Measurements from ENCODE around the gene KATNB1. TPM values are rescaled to one million over a fixed set of nuclear protein-coding genes. Genes with fewer than 3 reads are reported as not detected.
"Not testable (repeated sequence)": the region's sequence is repeated elsewhere in the genome, so short reads cannot be mapped to it uniquely, and the experiment has no call there.

Gene KATNB1
- total RNA-seq, 2 experiments from 2014 or later = 21.0 to 22.3 TPM

- POLR2A ChIA-PET = no interaction called here
These were observed 23.6 kb upstream of the KATNB1 start for GRCh38 chr16:57711993-57712392.

GRCh38 chr16:57712569-57712968 is 23.0 kb upstream of the KATNB1 start:
- POLR2A ChIA-PET; H3K9me3 Mint-ChIP-seq; H3K9me3 ChIP-seq (ENCODE audit: control insufficient read depth in 1 of 2, insufficient read depth in 1 of 2, low read length in 2 of 2); CTCF ChIA-PET; H3K4me1 Mint-ChIP-seq (ENCODE audit: low read depth); H3K27ac ChIP-seq (ENCODE audit: low read depth in 1 of 2, low read length in 2 of 2); H3K4me3 Mint-ChIP-seq; DNase-seq; H3K27me3 Mint-ChIP-seq; intact Hi-C loops (cut with DNase I, micrococcal nuclease); H3K27ac Mint-ChIP-seq; ATAC-seq (ENCODE audit: poor library complexity); H3K4me3 ChIP-seq (ENCODE audit: low read length); H3K36me3 ChIP-seq (ENCODE audit: insufficient read depth, low read length); H3K27me3 ChIP-seq (ENCODE audit: control insufficient read depth in 1 of 2, insufficient read depth in 2 of 2, low read length in 2 of 2); H3K4me1 ChIP-seq (ENCODE audit: insufficient read depth, low read length); H3K36me3 Mint-ChIP-seq (ENCODE audit: low read depth): not testable (repeated sequence)

More at GRCh38 chr16:57711993-57712392, 23.6 kb upstream of the KATNB1 start:
- TF ChIP-seq CTCF (IDR thresholded peaks at IDR 0.05) = no peak
- Mint-ChIP-seq H3K36me3 (ENCODE audit: low read depth) (no peaks in the 10 kb centered on the region), H3K27ac (no peak overlapping the region), H3K4me1 (ENCODE audit: low read depth) (no peaks in the 10 kb centered on the region), H3K4me3 (no peak overlapping the region), H3K27me3 (no peaks in the 10 kb centered on the region), H3K9me3 (no peaks in the 10 kb centered on the region)
- Histone ChIP-seq H3K27me3 (ENCODE audit: control insufficient read depth in 1 of 2, insufficient read depth in 2 of 2, low read length in 2 of 2) (peaks cover 0 to 3% of the 10 kb centered on the region in 2 experiments), H3K4me3 (ENCODE audit: low read length) (no peak overlapping the region), H3K36me3 (ENCODE audit: insufficient read depth, low read length) (no peaks in the 10 kb centered on the region), H3K27ac (ENCODE audit: low read depth in 1 of 2, low read length in 2 of 2) (no peak overlapping the region), H3K9me3 (ENCODE audit: control insufficient read depth in 1 of 2, insufficient read depth in 1 of 2, low read length in 2 of 2) (no peaks in the 10 kb centered on the region), H3K4me1 (ENCODE audit: insufficient read depth, low read length) (no peaks in the 10 kb centered on the region)
- DNase-seq (no peak), ATAC-seq (ENCODE audit: poor library complexity) (no peak)
- intact Hi-C loops (cut with DNase I, micrococcal nuclease) = no loop called here
- CTCF ChIA-PET = no interaction called here

- DNase-seq (no peak), ATAC-seq (ENCODE audit: poor library complexity) (no peak)
- CTCF ChIA-PET = no interaction called here
- no peak overlapping the region for H3K27ac ChIP-seq (ENCODE audit: low read depth in 1 of 2, low read length in 2 of 2)
- peaks cover 0 to 3% of the 10 kb centered on the region in 2 experiments for H3K27me3 ChIP-seq (ENCODE audit: control insufficient read depth in 1 of 2, insufficient read depth in 2 of 2, low read length in 2 of 2)
- no peaks in the 10 kb centered on the region for H3K4me1 ChIP-seq (ENCODE audit: insufficient read depth, low read length)
- Mint-ChIP-seq H3K9me3 (no peaks in the 10 kb centered on the region), H3K4me3 (no peak overlapping the region), H3K36me3 (ENCODE audit: low read depth) (no peaks in the 10 kb centered on the region), H3K27me3 (no peaks in the 10 kb centered on the region), H3K4me1 (ENCODE audit: low read depth) (no peaks in the 10 kb centered on the region), H3K27ac (no peak overlapping the region)
- intact Hi-C loops (cut with DNase I, micrococcal nuclease) = no loop called here
- H3K4me3 ChIP-seq (ENCODE audit: low read length) = no peak overlapping the region
- no peaks in the 10 kb centered on the region for H3K36me3 ChIP-seq (ENCODE audit: insufficient read depth, low read length)
- POLR2A ChIA-PET = no interaction called here
- H3K9me3 ChIP-seq (ENCODE audit: control insufficient read depth in 1 of 2, insufficient read depth in 1 of 2, low read length in 2 of 2) = no peaks in the 10 kb centered on the region
- no peak for TF ChIP-seq CTCF (IDR thresholded peaks at IDR 0.05)
These were observed 22.0 kb upstream of the KATNB1 start for GRCh38 chr16:57713596-57713995.

GRCh38 chr16:57714047-57714446 is 21.5 kb upstream of the KATNB1 start:
- Histone ChIP-seq H3K27ac (ENCODE audit: low read depth in 1 of 2, low read length in 2 of 2) (no peak overlapping the region), H3K27me3 (ENCODE audit: control insufficient read depth in 1 of 2, insufficient read depth in 2 of 2, low read length in 2 of 2) (peaks cover 0 to 3% of the 10 kb centered on the region in 2 experiments), H3K36me3 (ENCODE audit: insufficient read depth, low read length) (no peaks in the 10 kb centered on the region), H3K9me3 (ENCODE audit: control insufficient read depth in 1 of 2, insufficient read depth in 1 of 2, low read length in 2 of 2) (no peaks in the 10 kb centered on the region), H3K4me1 (ENCODE audit: insufficient read depth, low read length) (no peaks in the 10 kb centered on the region), H3K4me3 (ENCODE audit: low read length) (no peak overlapping the region)
- intact Hi-C loops (cut with DNase I, micrococcal nuclease) = no loop called here
- Mint-ChIP-seq H3K36me3 (ENCODE audit: low read depth) (no peaks in the 10 kb centered on the region), H3K4me1 (ENCODE audit: low read depth) (no peaks in the 10 kb centered on the region), H3K4me3 (no peak overlapping the region), H3K27me3 (no peaks in the 10 kb centered on the region), H3K27ac (no peak overlapping the region), H3K9me3 (no peaks in the 10 kb centered on the region)
- ATAC-seq (ENCODE audit: poor library complexity) = no peak
- ChIA-PET POLR2A (no interaction called here), CTCF (no interaction called here)
- TF ChIP-seq CTCF (IDR thresholded peaks at IDR 0.05) = no peak
- DNase-seq = no peak

Measured in CD4-positive, alpha-beta T cell (primary cell).